A549 (cell line): ENCODE data around the gene TRAPPC2L. TPM values are rescaled to one million over a fixed set of nuclear protein-coding genes. Genes with fewer than 3 reads are reported as not detected.

Experiments
- ATAC-seq, 2 experiments: fragments of 200-7000 bp in 1 of 2; fragments of >200 bp in 1 of 2; cut with Nextera tagmentation in 1 of 2; cut with Tn5 transposase in 1 of 2; 3 replicates each; pipeline versions ENCODE4 v1.8.0 to v1.9.1; 2018 to 2020; ENCODE audit warnings: mild to moderate bottlenecking in 1 of 2, moderate library complexity in 1 of 2
- CTCF ChIA-PET: fragments of 300-600 bp; sonication (Branson Sonifier 250); formaldehyde crosslinking; extraction: SDS; loops from one replicate; lab custom pipeline; 2021; ENCODE audit warnings: antibody characterized with exemption, inconsistent platforms; lab: Yijun Ruan, JAX
- POLR2A ChIA-PET: fragments of 350-600 bp; formaldehyde crosslinking; extraction: SDS; loops from one replicate; lab custom pipeline; 2021; ENCODE audit warnings: antibody characterized with exemption, inconsistent platforms; lab: Yijun Ruan, JAX
- DNase-seq, 2 experiments: peaks; one replicate each; pipeline versions ENCODE4 v3.0.0 to v3.0.0-alpha.2; 2011 to 2016; ENCODE audit warnings: low read depth in 1 of 2, low spot score in 1 of 2
- FAIRE-seq: peaks from 2 replicates; lab custom pipeline; 2011; peaks lifted over from hg19 to GRCh38; lab: Jason Lieb, UNC
- H3K27ac ChIP-seq, 2 experiments: fragments of >200 bp; sonication (Bioruptor Twin); formaldehyde crosslinking; 3 replicates each; pipeline ENCODE4 v1.5.1; 2016 to 2017
- H3K4me1 ChIP-seq: fragments of >200 bp; sonication (Bioruptor Twin); formaldehyde crosslinking; 3 replicates; pipeline ENCODE4 v1.6.1; 2016
- H3K4me2 ChIP-seq: fragments of >200 bp; sonication (Bioruptor Twin); formaldehyde crosslinking; 3 replicates; pipeline ENCODE4 v1.6.1; 2016
- H3K4me3 ChIP-seq: fragments of >200 bp; sonication (Bioruptor Twin); formaldehyde crosslinking; 3 replicates; pipeline ENCODE4 v1.5.1; 2016
- H3K9me3 ChIP-seq: fragments of >200 bp; sonication (Bioruptor Twin); formaldehyde crosslinking; 3 replicates; pipeline ENCODE4 v1.6.1; 2016
- CHD4 ChIP-seq: fragments of 200-600 bp; sonication (generic); IDR thresholded peaks from 2 replicates; pipeline ENCODE4 v1.6.1; 2016; ENCODE audit warnings: antibody characterized with exemption, mild to moderate bottlenecking, borderline replicate concordance
- CTCF ChIP-seq: fragments of >200 bp; sonication (Bioruptor Twin); formaldehyde crosslinking; IDR thresholded peaks from 3 replicates; pipeline ENCODE4 v1.5.1; 2016
- EP300 ChIP-seq, 2 experiments: fragments of >200 bp; sonication (Bioruptor Twin); formaldehyde crosslinking; IDR thresholded peaks; 2 replicates in 1 of 2; 3 replicates in 1 of 2; pipeline ENCODE4 v1.6.1; 2016 to 2017
- FOSL2 ChIP-seq, 2 experiments: fragments of 450-650 bp in 1 of 2; fragments of >200 bp in 1 of 2; sonication (Bioruptor Twin) in 1 of 2; formaldehyde crosslinking; IDR thresholded peaks; 2 replicates each; pipeline versions ENCODE4 v1.5.0 to v1.6.1; 2016 to 2020; ENCODE audit warnings: mild to moderate bottlenecking in 1 of 2, moderate library complexity in 1 of 2
- GATA3 ChIP-seq: IDR thresholded peaks from 2 replicates; pipeline ENCODE4 v1.6.1; 2012; ENCODE audit warnings: borderline replicate concordance
- JUN ChIP-seq, 2 experiments: fragments of >200 bp; sonication (Bioruptor Twin); formaldehyde crosslinking; IDR thresholded peaks; 2 replicates in 1 of 2; 3 replicates in 1 of 2; pipeline ENCODE4 v1.6.1; 2016 to 2017
- MAZ ChIP-seq: fragments of 150-350 bp; IDR thresholded peaks from 2 replicates; pipeline ENCODE4 v1.6.1; 2014; ENCODE audit warnings: antibody characterized with exemption, low read depth, low read length, borderline replicate concordance
- NR3C1 ChIP-seq: fragments of >200 bp; sonication (Bioruptor Twin); formaldehyde crosslinking; IDR thresholded peaks from 3 replicates; pipeline ENCODE4 v1.6.1; 2017
- POLR2A ChIP-seq: IDR thresholded peaks from 2 replicates; pipeline ENCODE4 v1.6.1; 2012; ENCODE audit warnings: mild to moderate bottlenecking, low read length
- POLR2AphosphoS2 ChIP-seq: conservative IDR thresholded peaks from 2 replicates; pipeline ENCODE4 v1.6.1; 2012; ENCODE audit warnings: low read length, improper control_type of control experiment, inconsistent platforms
- SMC3 ChIP-seq: fragments of >200 bp; sonication (Bioruptor Twin); formaldehyde crosslinking; IDR thresholded peaks from 3 replicates; pipeline ENCODE4 v1.6.1; 2018; ENCODE audit warnings: inconsistent platforms
- ZFP36 ChIP-seq: fragments of 450-650 bp; IDR thresholded peaks from 2 replicates; pipeline ENCODE4 v1.6.1; 2014; ENCODE audit warnings: borderline replicate concordance; ENCODE audit not compliant: partially characterized antibody
- ZSCAN20 ChIP-seq: fragments of 250-450 bp; sonication (Bioruptor Pico); IDR thresholded peaks from 2 replicates; pipeline ENCODE4 v1.8.0; 2022; ENCODE audit warnings: mild to moderate bottlenecking, moderate library complexity
- WGBS: methylation state at CpG from one replicate; pipeline ENCODE4 v1.1.6; 2017; ENCODE audit errors: missing lambda C conversion rate; 5-methylcytosine and 5-hydroxymethylcytosine counted together
- polyA plus RNA-seq, 4 experiments: library from polyadenylated mRNA; depleted of rRNA in 3 of 4; stranded (reverse); fragments of >200 nt; fragmentation: RNase III in 1 of 4; extraction: RNeasy Plus Mini Kit Qiagen cat#74134 plus additional on column Dnase treatment in 1 of 4; gene quantifications; 2 replicates in 3 of 4; 3 replicates in 1 of 4; pipeline ENCODE4 v1.2.3, GENCODE V29; 2011 to 2017
- TF ChIP-seq, protein P1 (sequence below): fragments of 450-650 bp; IDR thresholded peaks from 2 replicates; pipeline ENCODE4 v1.6.1; 2014; ENCODE audit warnings: antibody characterized with exemption
- TF ChIP-seq, protein P2 (sequence below): fragments of 250-450 bp; sonication (Bioruptor Pico); IDR thresholded peaks from 2 replicates; pipeline ENCODE4 v1.5.0; 2020; ENCODE audit warnings: low read depth, mild to moderate bottlenecking, moderate library complexity
- TF ChIP-seq, protein P3 (sequence below): IDR thresholded peaks from 2 replicates; pipeline ENCODE4 v1.6.1; 2012; ENCODE audit warnings: low read depth, borderline replicate concordance
- TF ChIP-seq, protein P4 (sequence below): fragments of 200-600 bp; sonication (generic); IDR thresholded peaks from 2 replicates; pipeline ENCODE4 v1.6.1; 2016; ENCODE audit warnings: antibody characterized with exemption, mild to moderate bottlenecking, moderate library complexity
- TF ChIP-seq, protein P5 (sequence below): fragments of 250-450 bp; sonication (Bioruptor Pico); IDR thresholded peaks from 2 replicates; pipeline ENCODE4 v1.5.0; 2021; ENCODE audit warnings: mild to moderate bottlenecking, moderate library complexity, borderline replicate concordance

Gene TRAPPC2L
- polyA plus RNA-seq, 2 of the 4 experiments (the other 2 are of a cell fraction) = 70.3 to 80.2 TPM

DNA sequence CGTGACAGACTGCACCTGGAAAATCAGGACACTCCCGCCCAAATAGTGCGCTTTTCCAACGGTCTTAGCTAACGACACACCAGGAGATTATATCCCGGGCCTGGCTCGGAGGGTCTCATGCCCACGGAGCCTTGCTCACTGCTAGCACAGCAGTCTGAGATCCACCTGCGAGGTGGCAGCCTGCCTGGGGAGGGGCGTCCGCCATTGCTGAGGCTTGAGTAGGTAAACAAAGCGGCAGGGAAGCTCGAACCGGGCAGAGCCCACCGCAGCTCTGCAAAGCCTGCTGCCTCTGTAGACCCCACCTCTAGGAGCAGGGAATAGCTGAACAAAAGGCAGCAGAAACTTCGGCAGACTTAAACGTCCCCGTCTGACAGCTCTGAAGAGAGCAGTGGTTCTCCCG lies 5.3 kb upstream of the TRAPPC2L start:
- TF ChIP-seq, protein P1, sequence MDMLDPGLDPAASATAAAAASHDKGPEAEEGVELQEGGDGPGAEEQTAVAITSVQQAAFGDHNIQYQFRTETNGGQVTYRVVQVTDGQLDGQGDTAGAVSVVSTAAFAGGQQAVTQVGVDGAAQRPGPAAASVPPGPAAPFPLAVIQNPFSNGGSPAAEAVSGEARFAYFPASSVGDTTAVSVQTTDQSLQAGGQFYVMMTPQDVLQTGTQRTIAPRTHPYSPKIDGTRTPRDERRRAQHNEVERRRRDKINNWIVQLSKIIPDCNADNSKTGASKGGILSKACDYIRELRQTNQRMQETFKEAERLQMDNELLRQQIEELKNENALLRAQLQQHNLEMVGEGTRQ = no peak
- no peak for TF ChIP-seq POLR2A
- no peak for TF ChIP-seq ZFP36
- TF ChIP-seq NR3C1 = no peak
- TF ChIP-seq, protein P2, sequence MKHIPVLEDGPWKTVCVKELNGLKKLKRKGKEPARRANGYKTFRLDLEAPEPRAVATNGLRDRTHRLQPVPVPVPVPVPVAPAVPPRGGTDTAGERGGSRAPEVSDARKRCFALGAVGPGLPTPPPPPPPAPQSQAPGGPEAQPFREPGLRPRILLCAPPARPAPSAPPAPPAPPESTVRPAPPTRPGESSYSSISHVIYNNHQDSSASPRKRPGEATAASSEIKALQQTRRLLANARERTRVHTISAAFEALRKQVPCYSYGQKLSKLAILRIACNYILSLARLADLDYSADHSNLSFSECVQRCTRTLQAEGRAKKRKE (CRISPR knock-in tag) = no peak
- TF ChIP-seq, protein P3, sequence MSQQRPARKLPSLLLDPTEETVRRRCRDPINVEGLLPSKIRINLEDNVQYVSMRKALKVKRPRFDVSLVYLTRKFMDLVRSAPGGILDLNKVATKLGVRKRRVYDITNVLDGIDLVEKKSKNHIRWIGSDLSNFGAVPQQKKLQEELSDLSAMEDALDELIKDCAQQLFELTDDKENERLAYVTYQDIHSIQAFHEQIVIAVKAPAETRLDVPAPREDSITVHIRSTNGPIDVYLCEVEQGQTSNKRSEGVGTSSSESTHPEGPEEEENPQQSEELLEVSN = no peak
- TF ChIP-seq GATA3 = no peak
- TF ChIP-seq CTCF = no peak
- TF ChIP-seq, protein P4, sequence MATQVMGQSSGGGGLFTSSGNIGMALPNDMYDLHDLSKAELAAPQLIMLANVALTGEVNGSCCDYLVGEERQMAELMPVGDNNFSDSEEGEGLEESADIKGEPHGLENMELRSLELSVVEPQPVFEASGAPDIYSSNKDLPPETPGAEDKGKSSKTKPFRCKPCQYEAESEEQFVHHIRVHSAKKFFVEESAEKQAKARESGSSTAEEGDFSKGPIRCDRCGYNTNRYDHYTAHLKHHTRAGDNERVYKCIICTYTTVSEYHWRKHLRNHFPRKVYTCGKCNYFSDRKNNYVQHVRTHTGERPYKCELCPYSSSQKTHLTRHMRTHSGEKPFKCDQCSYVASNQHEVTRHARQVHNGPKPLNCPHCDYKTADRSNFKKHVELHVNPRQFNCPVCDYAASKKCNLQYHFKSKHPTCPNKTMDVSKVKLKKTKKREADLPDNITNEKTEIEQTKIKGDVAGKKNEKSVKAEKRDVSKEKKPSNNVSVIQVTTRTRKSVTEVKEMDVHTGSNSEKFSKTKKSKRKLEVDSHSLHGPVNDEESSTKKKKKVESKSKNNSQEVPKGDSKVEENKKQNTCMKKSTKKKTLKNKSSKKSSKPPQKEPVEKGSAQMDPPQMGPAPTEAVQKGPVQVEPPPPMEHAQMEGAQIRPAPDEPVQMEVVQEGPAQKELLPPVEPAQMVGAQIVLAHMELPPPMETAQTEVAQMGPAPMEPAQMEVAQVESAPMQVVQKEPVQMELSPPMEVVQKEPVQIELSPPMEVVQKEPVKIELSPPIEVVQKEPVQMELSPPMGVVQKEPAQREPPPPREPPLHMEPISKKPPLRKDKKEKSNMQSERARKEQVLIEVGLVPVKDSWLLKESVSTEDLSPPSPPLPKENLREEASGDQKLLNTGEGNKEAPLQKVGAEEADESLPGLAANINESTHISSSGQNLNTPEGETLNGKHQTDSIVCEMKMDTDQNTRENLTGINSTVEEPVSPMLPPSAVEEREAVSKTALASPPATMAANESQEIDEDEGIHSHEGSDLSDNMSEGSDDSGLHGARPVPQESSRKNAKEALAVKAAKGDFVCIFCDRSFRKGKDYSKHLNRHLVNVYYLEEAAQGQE = no peak
- no peak for TF ChIP-seq CHD4
- TF ChIP-seq POLR2AphosphoS2 = no peak
- no peak overlapping the region for H3K4me3 ChIP-seq
- no peak for ATAC-seq
- no peak for DNase-seq
- no peak overlapping the region for H3K27ac ChIP-seq
- no peaks in the 10 kb centered on the region for H3K9me3 ChIP-seq
- H3K4me2 ChIP-seq = no peak overlapping the region
- FAIRE-seq = no peak
- CTCF ChIA-PET = interaction anchor here (0.9 to 1.5 kb wide), 2 partner anchors 13 to 49 kb away, joined by 3 to 4 read pairs; no protein-coding TSS in a partner anchor
- peaks cover 14% of the 10 kb centered on the region; the same call in 2 of the 3 replicates for H3K4me1 ChIP-seq
- WGBS = 91% methylated on average over 17 of the region's 19 CpGs
- POLR2A ChIA-PET = interaction anchor here (1.5 kb wide), 1 partner anchor 40 kb away, joined by 3 read pairs; the partner anchor contains the start of gene APRT

DNA sequence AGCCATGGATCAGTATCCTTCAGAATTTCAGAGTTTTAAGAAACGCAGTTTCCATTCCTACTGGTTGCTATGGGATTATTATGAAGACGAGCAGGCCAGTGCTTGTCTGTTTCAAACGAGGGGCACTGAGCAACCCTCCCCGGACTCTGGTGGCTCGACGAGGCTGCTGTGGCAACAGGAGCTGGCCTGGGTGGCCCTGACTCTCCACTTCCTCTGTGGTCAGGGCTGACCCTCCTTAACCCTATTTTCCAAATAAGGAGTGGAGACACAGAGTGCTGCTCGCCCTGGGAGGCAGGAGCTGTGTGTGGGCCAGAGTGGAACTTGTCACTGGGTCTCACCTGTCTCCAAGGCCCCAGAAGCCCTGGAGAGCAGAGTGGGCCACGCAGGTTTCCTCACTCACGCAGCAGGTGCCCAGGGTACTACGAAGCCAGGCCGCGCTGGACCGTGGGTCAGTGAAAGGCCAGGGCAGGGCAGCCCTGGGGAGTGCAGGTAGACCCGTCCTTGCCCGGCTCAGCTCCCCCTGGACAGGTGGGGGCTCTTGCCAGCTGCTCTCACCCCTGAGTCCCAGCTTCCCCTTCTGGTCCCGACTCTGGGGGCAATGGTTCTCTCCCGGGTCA lies 3.5 kb upstream of the TRAPPC2L start:
- FAIRE-seq (no peak), ATAC-seq (no peak), DNase-seq (no peak)
- ChIA-PET POLR2A (interaction anchor here (0.5 kb wide), 1 partner anchor 284 kb away, joined by 3 read pairs; the partner anchor contains the start of gene ZC3H18), CTCF (interaction anchor here (1.0 to 1.6 kb wide), 3 partner anchors 37 to 116 kb away, joined by 3 to 6 read pairs (median 5); partner anchors contain the start of gene APRT)
- Histone ChIP-seq H3K27ac (no peak overlapping the region), H3K4me1 (peaks cover 19% of the 10 kb centered on the region), H3K4me3 (no peak overlapping the region), H3K4me2 (no peak overlapping the region), H3K9me3 (no peaks in the 10 kb centered on the region)
- TF ChIP-seq, protein P5, sequence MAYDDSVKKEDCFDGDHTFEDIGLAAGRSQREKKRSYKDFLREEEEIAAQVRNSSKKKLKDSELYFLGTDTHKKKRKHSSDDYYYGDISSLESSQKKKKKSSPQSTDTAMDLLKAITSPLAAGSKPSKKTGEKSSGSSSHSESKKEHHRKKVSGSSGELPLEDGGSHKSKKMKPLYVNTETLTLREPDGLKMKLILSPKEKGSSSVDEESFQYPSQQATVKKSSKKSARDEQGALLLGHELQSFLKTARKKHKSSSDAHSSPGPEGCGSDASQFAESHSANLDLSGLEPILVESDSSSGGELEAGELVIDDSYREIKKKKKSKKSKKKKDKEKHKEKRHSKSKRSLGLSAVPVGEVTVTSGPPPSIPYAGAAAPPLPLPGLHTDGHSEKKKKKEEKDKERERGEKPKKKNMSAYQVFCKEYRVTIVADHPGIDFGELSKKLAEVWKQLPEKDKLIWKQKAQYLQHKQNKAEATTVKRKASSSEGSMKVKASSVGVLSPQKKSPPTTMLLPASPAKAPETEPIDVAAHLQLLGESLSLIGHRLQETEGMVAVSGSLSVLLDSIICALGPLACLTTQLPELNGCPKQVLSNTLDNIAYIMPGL (CRISPR knock-in tag) = no peak
- TF ChIP-seq, protein P2 (CRISPR knock-in tag) = no peak
- TF ChIP-seq, protein P3 = no peak
- TF ChIP-seq EP300 (IDR thresholded peaks at IDR 0.05) = no peak
- TF ChIP-seq ZSCAN20 (CRISPR knock-in tag) = no peak
- no peak for TF ChIP-seq JUN (IDR thresholded peaks at IDR 0.05)
- no peak for TF ChIP-seq SMC3
- TF ChIP-seq FOSL2 (IDR thresholded peaks at IDR 0.05) = no peak
- no peak for TF ChIP-seq FOSL2 (CRISPR knock-in tag; IDR thresholded peaks at IDR 0.05)
- TF ChIP-seq MAZ = no peak
- WGBS = 90% methylated on average over 13 of the region's 17 CpGs
